ENCODE data around the gene OR1M1.

OR1M1 gene

GRCh38 chr19:9075064-9075949 lies 11.6 kb upstream of the OR1M1 start:
- no peak for DNase-seq (ENCODE audit: low read depth)

- DNase-seq (ENCODE audit: low read depth) = no peak
These were observed 10.0 kb upstream of the OR1M1 start for GRCh38 chr19:9076901-9077300.

- no peak for DNase-seq (ENCODE audit: low read depth)
These were observed 8.2 kb upstream of the OR1M1 start for GRCh38 chr19:9078651-9079050.

GRCh38 chr19:9107375-9107774 lies 20.5 kb downstream of the OR1M1 start, which contains the start of gene OR7G2:
Gene OR7G2, minus strand, starts transcription at chr19:9107475. Its CDS starts 4,232 bp downstream, at chr19:9103243.
- DNase-seq (ENCODE audit: low read depth) = no peak

GRCh38 chr19:9109959-9110358 lies 23.1 kb downstream of the OR1M1 start:
- no peak for DNase-seq (ENCODE audit: low read depth)

- no peak for DNase-seq (ENCODE audit: low read depth)
These were observed 28.5 kb downstream of the OR1M1 start, which contains the start of gene OR7G1 for GRCh38 chr19:9115307-9115813. Gene OR7G1, minus strand, starts transcription at chr19:9115763. Its CDS starts 0 bp downstream, at chr19:9115763.

GRCh38 chr19:9116547-9116946 lies 29.7 kb downstream of the OR1M1 start:
- no peak for DNase-seq (ENCODE audit: low read depth)

GRCh38 chr19:9126900-9127405 lies 40.1 kb downstream of the OR1M1 start, which contains the start of gene OR7G3:
Gene OR7G3, minus strand, starts transcription at chr19:9126950. Its CDS starts 0 bp downstream, at chr19:9126950.
- DNase-seq (ENCODE audit: low read depth) = no peak

GRCh38 chr19:9128171-9128570 lies 41.3 kb downstream of the OR1M1 start:
- DNase-seq (ENCODE audit: low read depth) = no peak

GRCh38 chr19:9130965-9131364 lies 44.1 kb downstream of the OR1M1 start:
- DNase-seq (ENCODE audit: low read depth) = no peak

GRCh38 chr19:9132422-9132821 lies 45.6 kb downstream of the OR1M1 start:
- DNase-seq (ENCODE audit: low read depth) = no peak

- no peak for DNase-seq (ENCODE audit: low read depth)
These were observed 52.8 kb downstream of the OR1M1 start for GRCh38 chr19:9139609-9140158.

GRCh38 chr19:9140159-9140874 lies 53.5 kb downstream of the OR1M1 start, which contains the start of gene ZNF317:
Gene ZNF317, plus strand, starts transcription at chr19:9140397. Its CDS starts 15,620 bp downstream, at chr19:9156017.
- DNase-seq (ENCODE audit: low read depth) = peak; percentile 82

- no peak for DNase-seq (ENCODE audit: low read depth)
These were observed 58.1 kb downstream of the OR1M1 start for GRCh38 chr19:9144920-9145319.
